HS-27A (cell line): Measurements from ENCODE around the gene PTPRK.

Source experiments
- DNase-seq: peaks from one replicate; pipeline ENCODE4 v3.0.0-alpha.2; 2012; ENCODE audit warnings: low read depth, missing footprints

PTPRK gene

GRCh38 chr6:128138694-128139093 lies 381.7 kb downstream of the PTPRK start:
- no peak for DNase-seq

DNA sequence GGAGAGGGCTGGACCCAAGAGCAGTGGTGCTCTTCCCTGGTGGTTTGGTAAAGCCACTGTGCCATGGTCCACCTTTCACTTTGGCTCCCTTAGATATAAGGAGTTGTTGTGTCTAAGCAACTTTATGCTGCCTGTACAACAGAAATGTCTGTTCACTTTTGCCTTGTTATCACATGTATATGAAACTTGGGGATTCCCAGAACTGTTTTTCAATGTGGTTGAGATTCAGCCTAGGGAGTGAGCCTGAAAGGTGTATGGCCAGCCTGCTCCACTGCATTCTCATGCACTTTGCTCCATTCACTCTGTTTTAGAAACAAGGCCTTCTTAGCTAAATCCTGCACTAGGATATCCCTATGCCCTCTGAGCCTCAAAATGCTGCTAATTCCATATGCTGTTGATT lies 385.1 kb downstream of the PTPRK start:
- no peak for DNase-seq

DNA sequence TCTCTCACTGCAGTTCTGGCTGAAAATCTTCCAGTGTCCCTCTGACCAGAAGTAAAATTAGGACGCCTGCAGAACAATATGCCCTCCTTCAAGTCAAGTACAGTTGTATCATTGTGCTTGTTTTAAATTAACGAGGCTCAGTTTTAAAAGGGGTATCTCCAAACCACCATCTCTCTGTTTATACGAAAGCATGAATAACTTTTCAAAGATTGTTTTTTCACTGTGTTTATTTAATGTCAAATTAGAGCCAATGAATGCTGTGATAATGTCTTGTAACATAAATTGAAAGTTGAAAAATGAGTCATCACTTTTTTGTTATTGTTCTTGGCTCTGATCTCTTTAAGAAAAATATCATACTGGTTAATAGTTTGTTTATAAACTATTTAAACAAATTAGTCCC lies 388.8 kb downstream of the PTPRK start:
- DNase-seq = no peak

DNA sequence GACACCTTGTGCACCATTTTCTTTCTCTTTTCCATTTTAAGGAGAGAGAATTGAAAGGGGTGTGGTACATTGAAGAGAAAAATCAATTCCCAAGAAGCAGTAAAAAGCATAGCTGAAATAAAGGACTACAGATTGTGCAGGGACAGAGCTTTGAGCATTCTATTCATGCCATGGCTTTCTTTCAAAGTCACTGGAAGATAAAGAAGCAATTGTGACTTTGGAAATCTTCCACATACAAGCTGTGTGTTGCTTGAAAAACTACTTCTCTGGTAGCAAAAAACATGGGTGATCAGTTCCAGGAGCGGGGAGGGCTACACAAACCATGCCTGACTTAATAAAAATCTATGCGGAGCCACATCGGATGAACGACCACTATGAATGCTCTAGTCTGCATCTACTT lies 389.4 kb downstream of the PTPRK start:
- no peak for DNase-seq

DNA sequence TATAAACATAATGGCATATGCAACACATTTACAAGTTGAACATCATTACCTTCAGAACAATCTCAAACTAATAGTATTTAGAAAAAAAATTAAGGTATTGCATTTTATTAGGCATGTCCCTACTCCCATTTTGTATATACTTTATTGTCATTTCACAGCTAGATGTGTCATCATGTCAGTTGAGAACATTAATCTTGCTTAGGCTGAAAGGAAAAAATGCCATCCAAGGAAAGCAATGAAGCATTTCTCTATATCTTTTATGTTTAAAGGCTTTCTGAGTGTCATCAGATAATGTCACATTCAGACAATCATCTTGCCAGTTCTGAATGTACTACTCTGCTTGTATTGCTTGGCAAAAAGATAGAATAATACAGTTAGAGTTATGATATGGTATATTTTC lies 390.7 kb downstream of the PTPRK start:
- DNase-seq = no peak

DNA sequence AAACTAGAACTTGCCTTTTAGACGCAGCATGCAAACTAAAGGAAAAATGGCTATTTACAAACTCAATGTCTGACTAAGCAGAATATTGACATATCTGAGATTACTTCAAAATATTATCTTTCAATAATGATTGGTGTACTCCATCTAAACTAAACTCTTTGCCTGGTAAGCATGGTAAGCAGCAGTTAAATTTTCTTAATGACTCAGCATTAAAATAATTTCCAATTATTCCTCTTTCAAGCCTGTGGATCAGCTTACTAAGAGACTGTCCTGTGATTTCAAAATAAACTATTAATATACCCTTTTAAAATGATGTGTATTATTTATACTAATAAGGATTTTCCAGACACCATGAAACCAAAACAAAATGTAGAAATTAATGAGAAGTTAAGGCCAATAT lies 392.7 kb downstream of the PTPRK start:
- DNase-seq = no peak

GRCh38 chr6:128124713-128125112 lies 395.7 kb downstream of the PTPRK start:
- DNase-seq = no peak

GRCh38 chr6:128121610-128122009 lies 398.8 kb downstream of the PTPRK start:
- no peak for DNase-seq

DNA sequence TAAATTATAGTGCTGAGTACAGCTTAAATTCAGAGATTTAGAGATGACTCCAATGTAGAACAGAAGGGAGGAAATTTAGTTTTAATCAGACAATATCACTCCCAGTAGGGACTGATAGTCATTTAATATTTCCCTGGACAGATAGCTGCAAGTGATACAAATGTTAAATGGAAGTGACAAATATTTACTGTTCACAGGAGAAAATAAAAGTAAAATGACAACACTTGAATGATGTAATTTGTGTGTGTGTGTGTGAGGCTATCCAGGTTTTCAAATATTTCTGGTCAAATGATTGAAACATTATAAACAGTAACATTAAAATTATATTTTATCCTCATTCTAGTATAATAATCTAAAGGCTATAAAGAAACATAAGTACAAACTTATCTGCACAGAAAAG lies 399.2 kb downstream of the PTPRK start:
- no peak for DNase-seq

DNA sequence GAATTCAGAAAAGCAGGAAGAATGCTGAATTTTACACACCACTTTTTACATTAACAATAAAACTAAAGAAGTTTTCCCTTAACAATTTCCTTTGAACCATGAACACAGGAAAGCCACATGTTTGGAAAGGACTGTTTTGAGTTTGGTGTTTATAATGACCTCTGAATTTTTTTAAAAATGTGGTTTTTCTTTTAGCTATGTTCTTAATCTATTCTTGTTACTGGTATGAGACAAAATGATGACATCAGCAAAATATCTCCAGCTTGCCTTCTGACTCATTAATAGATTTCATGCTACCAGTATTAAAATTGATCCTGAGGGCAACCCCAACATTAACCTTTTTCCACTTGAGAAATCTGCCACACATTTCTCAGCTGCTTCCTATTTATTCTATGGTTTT lies 402.0 kb downstream of the PTPRK start:
- no peak for DNase-seq

GRCh38 chr6:128117916-128118315 lies 402.5 kb downstream of the PTPRK start:
- no peak for DNase-seq

DNA sequence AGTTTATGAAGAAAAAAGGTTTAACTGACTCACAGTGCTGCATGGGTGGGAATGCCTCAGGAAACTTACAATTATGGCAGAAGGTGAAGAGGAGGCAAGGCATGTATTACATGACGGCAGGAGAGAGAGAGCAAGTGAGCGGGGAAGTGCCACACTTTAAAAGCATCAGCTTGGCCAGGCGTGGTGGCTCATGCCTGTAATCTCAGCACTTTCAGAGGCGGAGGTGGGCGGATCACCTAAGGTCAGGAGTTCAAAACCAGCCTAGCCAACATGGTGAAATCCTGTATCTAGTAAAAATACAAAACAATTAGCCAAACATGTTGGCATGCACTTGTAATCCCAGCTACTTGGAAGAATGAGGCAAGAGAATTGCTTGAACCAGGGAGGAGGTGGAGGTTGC lies 406.2 kb downstream of the PTPRK start:
- DNase-seq = no peak

DNA sequence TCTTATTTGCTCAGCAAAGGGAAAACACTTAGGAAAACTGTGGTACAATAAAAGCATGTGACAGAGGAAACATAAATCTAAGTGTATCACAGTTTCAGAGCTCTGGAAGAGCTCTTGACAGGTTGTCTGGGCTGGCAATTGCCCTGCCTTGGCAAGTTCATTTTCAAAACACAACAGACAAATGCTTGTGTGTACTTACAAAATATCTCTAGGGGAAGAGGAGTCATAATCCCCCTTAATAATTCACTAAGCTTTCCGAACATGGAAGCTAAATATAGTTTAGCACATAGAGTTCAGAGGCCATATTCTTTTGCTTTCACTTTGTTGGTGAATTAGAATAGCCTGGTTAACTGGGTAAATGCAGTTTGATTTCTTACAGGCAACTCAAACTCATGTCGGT lies 407.9 kb downstream of the PTPRK start:
- no peak for DNase-seq

GRCh38 chr6:128111096-128111495 lies 409.3 kb downstream of the PTPRK start:
- DNase-seq = no peak

- DNase-seq = no peak
Observed at GRCh38 chr6:128107682-128108081, 412.7 kb downstream of the PTPRK start.

- no peak for DNase-seq
Observed at GRCh38 chr6:128099571-128100197, 420.7 kb downstream of the PTPRK start.

DNA sequence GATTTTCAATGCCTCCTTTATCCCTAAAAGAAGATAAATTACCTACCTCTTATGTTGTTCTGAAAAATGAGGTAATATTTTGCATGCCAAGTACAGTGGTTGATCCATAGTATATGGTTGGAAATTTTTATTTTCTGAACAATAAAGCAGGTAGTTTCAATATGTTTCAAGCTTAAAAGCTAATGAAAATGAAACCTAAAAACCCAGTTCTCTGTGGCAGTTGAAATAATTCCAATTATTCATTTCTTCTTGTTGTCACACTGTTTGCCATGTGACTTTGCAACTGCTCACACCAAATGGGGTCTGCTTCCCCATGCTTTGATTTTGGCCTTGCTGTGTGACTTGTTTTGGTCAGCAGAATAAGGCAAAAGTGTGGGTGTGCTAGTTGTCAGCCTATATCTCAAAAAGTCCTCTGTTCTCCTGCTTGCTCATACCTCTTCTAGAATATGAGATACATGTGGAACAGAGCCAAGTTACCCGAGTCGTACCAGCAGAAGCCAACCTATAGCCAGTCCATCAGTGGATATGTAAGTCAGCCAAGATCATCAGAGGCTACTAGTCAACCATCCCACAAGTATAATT lies 422.3 kb downstream of the PTPRK start:
- no peak for DNase-seq

DNA sequence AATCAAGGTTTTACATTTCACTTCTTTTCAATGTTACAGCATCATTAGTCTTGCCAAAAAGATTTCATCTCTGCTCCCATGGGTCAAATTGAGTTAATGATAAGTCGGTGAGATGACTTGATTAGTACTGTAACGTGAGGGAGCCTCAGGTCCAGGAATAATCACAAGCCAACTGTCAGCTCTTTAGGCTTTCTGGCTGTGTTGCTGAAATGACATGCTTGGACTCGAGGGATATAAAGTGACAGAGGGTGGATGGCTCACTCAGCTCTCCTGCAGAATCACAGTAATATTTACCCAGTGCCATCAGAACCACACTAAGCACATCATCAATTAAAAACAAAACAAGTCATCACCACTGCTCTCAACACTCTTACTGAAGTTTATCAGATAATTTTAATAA lies 423.4 kb downstream of the PTPRK start:
- DNase-seq = no peak

GRCh38 chr6:128095362-128095761 lies 425.0 kb downstream of the PTPRK start:
- DNase-seq = no peak

GRCh38 chr6:128079021-128079420 lies 441.4 kb downstream of the PTPRK start:
- no peak for DNase-seq

GRCh38 chr6:128078276-128078675 lies 442.1 kb downstream of the PTPRK start:
- DNase-seq = no peak

- no peak for DNase-seq
Observed at GRCh38 chr6:128076843-128077242, 443.6 kb downstream of the PTPRK start.

GRCh38 chr6:128074567-128074966 lies 445.8 kb downstream of the PTPRK start:
- DNase-seq = no peak

GRCh38 chr6:128073389-128073788 lies 447.0 kb downstream of the PTPRK start:
- no peak for DNase-seq
